ENCODE data around the gene ASGR2.
"Not testable (repeated sequence)": the region's sequence is repeated elsewhere in the genome, so short reads cannot be mapped to it uniquely, and the experiment has no call there.

DNA sequence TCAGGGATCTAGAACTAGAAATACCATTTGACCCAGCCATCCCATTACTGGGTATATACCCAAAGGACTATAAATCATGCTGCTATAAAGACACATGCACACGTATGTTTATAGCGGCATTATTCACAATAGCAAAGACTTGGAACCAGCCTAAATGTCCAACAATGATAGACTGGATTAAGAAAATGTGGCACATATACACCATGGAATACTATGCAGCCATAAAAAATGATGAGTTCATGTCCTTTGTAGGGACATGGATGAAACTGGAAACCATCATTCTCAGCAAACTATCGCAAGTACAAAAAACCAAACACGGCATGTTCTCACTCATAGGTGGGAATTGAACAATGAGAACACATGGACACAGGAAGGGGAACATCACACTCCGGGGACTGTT lies 12.9 kb upstream of the ASGR2 start:
- TF ChIP-seq EZH2phosphoT487 (IDR thresholded peaks at IDR 0.05; ENCODE audit: borderline replicate concordance, low read length); EZH2 (IDR thresholded peaks at IDR 0.05; ENCODE audit: low read length, unreplicated experiment): not testable (repeated sequence)
- TF ChIP-seq, protein P1, sequence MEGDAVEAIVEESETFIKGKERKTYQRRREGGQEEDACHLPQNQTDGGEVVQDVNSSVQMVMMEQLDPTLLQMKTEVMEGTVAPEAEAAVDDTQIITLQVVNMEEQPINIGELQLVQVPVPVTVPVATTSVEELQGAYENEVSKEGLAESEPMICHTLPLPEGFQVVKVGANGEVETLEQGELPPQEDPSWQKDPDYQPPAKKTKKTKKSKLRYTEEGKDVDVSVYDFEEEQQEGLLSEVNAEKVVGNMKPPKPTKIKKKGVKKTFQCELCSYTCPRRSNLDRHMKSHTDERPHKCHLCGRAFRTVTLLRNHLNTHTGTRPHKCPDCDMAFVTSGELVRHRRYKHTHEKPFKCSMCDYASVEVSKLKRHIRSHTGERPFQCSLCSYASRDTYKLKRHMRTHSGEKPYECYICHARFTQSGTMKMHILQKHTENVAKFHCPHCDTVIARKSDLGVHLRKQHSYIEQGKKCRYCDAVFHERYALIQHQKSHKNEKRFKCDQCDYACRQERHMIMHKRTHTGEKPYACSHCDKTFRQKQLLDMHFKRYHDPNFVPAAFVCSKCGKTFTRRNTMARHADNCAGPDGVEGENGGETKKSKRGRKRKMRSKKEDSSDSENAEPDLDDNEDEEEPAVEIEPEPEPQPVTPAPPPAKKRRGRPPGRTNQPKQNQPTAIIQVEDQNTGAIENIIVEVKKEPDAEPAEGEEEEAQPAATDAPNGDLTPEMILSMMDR (conservative IDR thresholded peaks at IDR 0.05; ENCODE audit: low read depth, low read length) = not testable (repeated sequence)

Data from PC-3 (cell line).